ENCODE data around the gene TBC1D17.

GRCh38 chr19:49845414-49845813 lies 32.1 kb upstream of the TBC1D17 start:
- TF ChIP-seq CTCF (IDR thresholded peaks at IDR 0.05; ENCODE audit: insufficient read depth, low read depth, low read length) = no peak
- no peak for TF ChIP-seq EZH2 (IDR thresholded peaks at IDR 0.05; ENCODE audit: insufficient read depth, low read length)
